ENCODE measurements around the gene GARNL3.

Gene GARNL3

GRCh38 chr9:127264462-127265219, at the start of gene GARNL3:
Gene GARNL3, plus strand, starts transcription at chr9:127264774. Its CDS starts 104 bp downstream, at chr9:127264878.
- no peak for DNase-seq

GRCh38 chr9:127215268-127216209, 49.0 kb upstream of the GARNL3 start:
- no peak for DNase-seq

GRCh38 chr9:127216210-127216887, 48.2 kb upstream of the GARNL3 start:
- no peak for DNase-seq

- DNase-seq: no peak
Measured at GRCh38 chr9:127216888-127217217, 47.7 kb upstream of the GARNL3 start.

- no peak for DNase-seq
Measured at GRCh38 chr9:127218818-127219217, 45.8 kb upstream of the GARNL3 start.

GRCh38 chr9:127219520-127219919, 45.1 kb upstream of the GARNL3 start:
- no peak for DNase-seq

GRCh38 chr9:127221695-127222094, 42.9 kb upstream of the GARNL3 start:
- DNase-seq: no peak

- no peak for DNase-seq
Measured at GRCh38 chr9:127222388-127223095, 42.0 kb upstream of the GARNL3 start.

- DNase-seq: no peak
Measured at GRCh38 chr9:127223266-127223665, 41.3 kb upstream of the GARNL3 start.

GRCh38 chr9:127223810-127224177, 40.8 kb upstream of the GARNL3 start:
- peak; percentile 32 for DNase-seq

GRCh38 chr9:127224178-127224882, 40.2 kb upstream of the GARNL3 start:
- DNase-seq: peak; percentile 97

GRCh38 chr9:127224883-127225739, 39.5 kb upstream of the GARNL3 start:
- DNase-seq: peak; percentile 91

GRCh38 chr9:127225801-127226625, 38.6 kb upstream of the GARNL3 start:
- DNase-seq: no peak

- no peak for DNase-seq
Measured at GRCh38 chr9:127229691-127230417, 34.7 kb upstream of the GARNL3 start.

GRCh38 chr9:127231666-127232065, 32.9 kb upstream of the GARNL3 start:
- no peak for DNase-seq

- no peak for DNase-seq
Measured at GRCh38 chr9:127232833-127233549, 31.6 kb upstream of the GARNL3 start.

- DNase-seq: no peak
Measured at GRCh38 chr9:127233550-127233949, 31.0 kb upstream of the GARNL3 start.

- DNase-seq: no peak
Measured at GRCh38 chr9:127233989-127234388, 30.6 kb upstream of the GARNL3 start.

- DNase-seq: no peak
Measured at GRCh38 chr9:127237801-127238200, 26.8 kb upstream of the GARNL3 start.
